Right cardiac atrium (tissue), 5 donors: ENCODE measurements around the gene PTPA. TPM values are rescaled to one million over a fixed set of nuclear protein-coding genes. Genes with fewer than 3 reads are reported as not detected.
A peak's percentile ranks its signal among the peaks of the same experiment; 100 is the strongest.

Experiments used
- ATAC-seq, 2 donors: fragments of 200-7000 bp; cut with Tn5 transposase; one replicate each; pipeline versions ENCODE4 v1.8.0 to v1.9.1; 2020; ENCODE audit warnings: moderate library complexity in 2 of 2, mild to moderate bottlenecking in 1 of 2
- DNase-seq, 3 donors: peaks; one replicate each; pipeline ENCODE4 v3.0.0-alpha.2; 2020
- H3K27ac ChIP-seq: one replicate; pipeline ENCODE4 v1.5.1; 2013; ENCODE audit warnings: mild to moderate bottlenecking, low read length, control low read depth, moderate library complexity
- H3K27me3 ChIP-seq: one replicate; pipeline ENCODE4 v1.6.1; 2013; ENCODE audit not compliant: control insufficient read depth, insufficient read depth
- H3K4me1 ChIP-seq: one replicate; pipeline ENCODE4 v1.6.1; 2013; ENCODE audit warnings: low read length; ENCODE audit not compliant: control insufficient read depth, insufficient read depth
- H3K4me3 ChIP-seq: one replicate; pipeline ENCODE4 v1.5.1; 2013; ENCODE audit warnings: low read length, control low read depth
- H3K9me3 ChIP-seq: one replicate; pipeline ENCODE4 v1.6.1; 2013; ENCODE audit warnings: low read length; ENCODE audit not compliant: control insufficient read depth
- WGBS: extraction: QIAGEN DNeasy Blood & Tissue Kit; methylation state at CpG from one replicate; pipeline ENCODE4 v1.1.7; 2013; 5-methylcytosine and 5-hydroxymethylcytosine counted together
- intact Hi-C, 4 donors: fragments of 100-400 bp; cut with DNase I; formaldehyde crosslinking; loops; one replicate each; pipeline versions ENCODE4 v1.11.0 to v1.14.0; 2022 to 2023
- polyA plus RNA-seq: library from polyadenylated mRNA; stranded (reverse); fragments of 200-250 nt; gene quantifications from one replicate; pipeline ENCODE4 v1.2.3, GENCODE V29; 2013
- total RNA-seq, 4 donors: library from RNA; stranded (reverse); fragmentation: NEBNext Ultra II Directional; extraction: Animal tissue kit (Norgen Biotek cat#: 25700); gene quantifications; one replicate each; pipeline ENCODE4 v1.2.1, GENCODE V29; 2021
- donor health status: healthy with polysubstance abuse.
- donor health status: DM: no; HTN: yes; CAD: no.
- donor health status: DM: no; HTN: no; CAD: no.
- donor health status: DM: no; HTN: yes; CAD: no; lungs with severe emphysema.
- donor health status: DM: yes; HTN: yes; CAD: no.

PTPA gene
- total and polyA plus RNA-seq, 5 donors = 115 to 170 (median 147) TPM

DNA sequence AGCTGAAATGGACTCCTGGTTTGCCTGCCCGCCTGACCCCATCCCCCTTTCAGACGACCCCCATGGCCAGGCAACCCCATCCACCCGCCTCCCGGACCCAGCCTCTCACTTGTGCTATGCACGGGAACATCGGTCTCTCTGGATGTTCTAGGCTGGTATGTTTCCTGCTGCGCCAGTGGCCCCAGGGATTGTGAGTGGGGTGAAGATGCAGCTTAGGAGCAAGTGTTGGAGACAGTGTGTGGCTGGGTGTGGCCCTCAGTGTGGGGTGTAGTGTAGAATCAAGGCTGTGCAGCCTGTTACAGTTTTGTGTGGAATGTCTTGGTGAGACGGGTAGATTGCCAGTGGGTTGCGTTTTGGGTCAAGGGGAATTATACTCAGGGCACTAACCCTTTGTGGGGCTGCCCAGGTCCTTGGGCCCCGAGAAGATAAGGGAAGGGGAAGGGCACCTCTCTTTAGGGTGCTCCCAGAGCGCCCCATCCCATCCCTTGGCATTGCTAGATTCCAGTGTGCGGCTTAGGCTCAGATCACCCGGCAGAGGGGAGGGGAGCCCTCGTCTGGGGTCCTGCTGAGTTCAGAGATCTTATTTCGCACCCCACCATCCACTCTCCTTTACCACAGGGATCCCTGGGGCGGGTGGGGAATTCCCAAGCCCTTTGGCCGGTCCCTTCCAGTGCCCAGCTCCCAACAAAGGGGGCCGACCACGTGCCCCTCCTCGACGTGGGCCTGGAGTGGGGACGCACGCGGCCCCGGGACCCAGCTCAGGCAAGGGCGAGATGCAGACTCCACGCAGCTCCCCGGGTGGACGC is 62.3 kb downstream of the PTPA start:
- Histone ChIP-seq H3K4me3 (peak overlapping the region; percentile 72), H3K27me3 (no peaks in the 10 kb centered on the region), H3K9me3 (no peaks in the 10 kb centered on the region), H3K4me1 (no peaks in the 10 kb centered on the region), H3K27ac (peak overlapping the region; percentile 32)
- intact Hi-C loops = loop anchor here (2.0 to 10.0 kb wide), 6 partner anchors 27 to 441 kb away; no protein-coding TSS in a partner anchor
- DNase-seq (peak in 1 of 3 donors; percentile 56), ATAC-seq (no peak)
- 20% methylated on average over 29 of the region's 29 CpGs for WGBS

DNA sequence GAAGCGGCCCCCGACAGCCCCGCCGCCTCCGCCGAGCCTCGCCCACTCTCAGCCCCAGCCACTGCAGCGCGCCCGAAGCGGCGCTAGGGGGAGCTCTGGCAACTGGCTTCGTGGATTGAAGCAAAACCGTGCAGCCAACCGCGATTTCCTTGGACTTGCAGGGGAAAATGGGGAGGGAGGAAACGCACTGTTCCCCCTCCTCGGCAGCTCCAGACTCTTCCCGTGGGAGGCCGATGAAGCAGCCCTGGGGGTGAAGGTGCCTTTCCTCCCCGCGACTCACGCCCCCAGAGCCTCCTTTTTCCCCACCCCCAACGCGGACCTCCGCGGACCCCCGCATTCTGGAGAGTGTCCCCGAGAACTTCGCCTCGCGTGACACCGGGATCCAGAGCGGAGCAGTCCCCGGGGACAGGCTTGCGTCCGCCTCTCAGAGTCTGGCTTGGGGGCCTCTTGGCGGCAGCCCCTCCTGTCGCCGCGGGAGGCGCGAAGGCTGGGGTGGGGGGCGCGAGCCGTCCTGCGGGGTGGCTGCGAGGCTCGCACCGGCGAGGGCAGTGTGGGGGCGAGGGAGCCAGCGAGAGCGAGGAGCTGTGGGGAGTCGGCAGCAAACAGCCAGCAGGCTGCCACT is 63.0 kb downstream of the PTPA start:
- ATAC-seq (peak; percentile 62 to 66), DNase-seq (peak; percentile 92 to 97 (median 97))
- intact Hi-C loops = loop anchor here (2.0 to 10.0 kb wide), 5 partner anchors 33 to 441 kb away; no protein-coding TSS in a partner anchor
- WGBS = under 1% methylated on average over 55 of the region's 55 CpGs
- H3K4me3 ChIP-seq = peak overlapping the region; percentile 72
- H3K27me3 ChIP-seq = no peaks in the 10 kb centered on the region
- H3K4me1 ChIP-seq = no peaks in the 10 kb centered on the region
- H3K27ac ChIP-seq = peak overlapping the region; percentile 99
- H3K9me3 ChIP-seq = no peaks in the 10 kb centered on the region

DNA sequence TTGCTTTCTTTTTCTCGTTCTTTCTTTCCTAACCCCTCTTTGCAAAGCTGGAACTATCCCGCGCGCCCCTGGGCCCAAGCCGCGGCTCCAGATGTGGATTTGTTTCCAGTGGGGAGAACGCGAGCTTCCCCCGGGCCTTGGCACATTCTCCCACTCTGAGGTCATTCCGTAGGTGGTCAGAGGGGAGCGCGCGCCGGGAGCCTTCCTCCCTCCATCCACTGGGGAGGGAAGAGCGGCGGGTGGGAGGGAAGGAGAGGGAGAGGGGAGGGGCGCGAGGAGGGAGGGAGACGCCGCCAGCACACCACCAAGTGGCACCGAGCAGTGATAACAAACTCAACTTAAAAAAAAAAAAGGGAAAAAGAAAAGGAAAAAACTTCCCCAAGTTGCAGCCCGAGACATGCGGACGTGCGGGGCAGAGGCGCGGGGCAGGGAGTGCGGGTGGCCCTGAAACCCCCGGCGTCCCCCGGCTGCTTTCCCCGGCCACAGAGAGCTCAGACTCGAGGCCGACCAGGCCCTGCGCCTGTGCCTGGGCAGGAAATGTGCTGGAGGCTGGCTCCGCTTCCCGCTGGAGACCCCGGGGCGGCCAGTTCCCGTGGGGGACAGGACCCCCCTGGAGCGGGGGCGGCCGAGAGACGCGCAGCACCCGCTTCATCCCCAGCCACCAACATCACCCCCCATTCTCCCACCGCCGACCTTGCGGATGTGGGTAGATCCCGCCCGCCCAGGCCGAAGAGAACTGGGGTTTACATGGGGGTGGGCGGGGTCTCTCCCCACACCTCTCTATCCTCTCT is 63.7 kb downstream of the PTPA start:
- DNase-seq (peak; percentile 91 to 96 (median 94)), ATAC-seq (peak; percentile 69 to 75)
- 4% methylated on average over 53 of the region's 53 CpGs for WGBS
- Histone ChIP-seq H3K27me3 (no peaks in the 10 kb centered on the region), H3K27ac (peak overlapping the region; percentile 99), H3K9me3 (no peaks in the 10 kb centered on the region), H3K4me1 (no peaks in the 10 kb centered on the region), H3K4me3 (peak overlapping the region; percentile 72)
- intact Hi-C loops = loop anchor here (2.0 to 10.0 kb wide), 7 partner anchors 34 to 440 kb away; no protein-coding TSS in a partner anchor

DNA sequence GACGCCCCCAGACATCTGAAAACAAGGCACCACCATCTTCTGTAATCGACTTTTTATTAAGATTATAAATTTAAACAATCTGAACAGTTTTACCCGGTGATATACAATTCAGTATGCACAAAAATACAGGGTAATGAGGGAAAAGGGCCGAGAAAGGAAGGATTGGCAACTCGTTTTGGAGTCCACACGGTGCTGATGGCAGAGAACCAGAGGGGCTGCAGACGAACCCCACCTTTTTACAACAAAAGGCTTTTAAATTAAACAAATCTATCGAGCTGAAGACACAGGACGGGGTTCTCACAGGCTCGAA is 64.3 kb downstream of the PTPA start:
- Histone ChIP-seq H3K4me3 (peak overlapping the region; percentile 72), H3K4me1 (no peaks in the 10 kb centered on the region), H3K9me3 (no peaks in the 10 kb centered on the region), H3K27ac (peak overlapping the region; percentile 99), H3K27me3 (no peaks in the 10 kb centered on the region)
- ATAC-seq (no peak), DNase-seq (no peak)
- intact Hi-C loops = loop anchor here (2.0 to 10.0 kb wide), 7 partner anchors 35 to 439 kb away; no protein-coding TSS in a partner anchor
- WGBS = 6% methylated on average over 10 of the region's 10 CpGs

DNA sequence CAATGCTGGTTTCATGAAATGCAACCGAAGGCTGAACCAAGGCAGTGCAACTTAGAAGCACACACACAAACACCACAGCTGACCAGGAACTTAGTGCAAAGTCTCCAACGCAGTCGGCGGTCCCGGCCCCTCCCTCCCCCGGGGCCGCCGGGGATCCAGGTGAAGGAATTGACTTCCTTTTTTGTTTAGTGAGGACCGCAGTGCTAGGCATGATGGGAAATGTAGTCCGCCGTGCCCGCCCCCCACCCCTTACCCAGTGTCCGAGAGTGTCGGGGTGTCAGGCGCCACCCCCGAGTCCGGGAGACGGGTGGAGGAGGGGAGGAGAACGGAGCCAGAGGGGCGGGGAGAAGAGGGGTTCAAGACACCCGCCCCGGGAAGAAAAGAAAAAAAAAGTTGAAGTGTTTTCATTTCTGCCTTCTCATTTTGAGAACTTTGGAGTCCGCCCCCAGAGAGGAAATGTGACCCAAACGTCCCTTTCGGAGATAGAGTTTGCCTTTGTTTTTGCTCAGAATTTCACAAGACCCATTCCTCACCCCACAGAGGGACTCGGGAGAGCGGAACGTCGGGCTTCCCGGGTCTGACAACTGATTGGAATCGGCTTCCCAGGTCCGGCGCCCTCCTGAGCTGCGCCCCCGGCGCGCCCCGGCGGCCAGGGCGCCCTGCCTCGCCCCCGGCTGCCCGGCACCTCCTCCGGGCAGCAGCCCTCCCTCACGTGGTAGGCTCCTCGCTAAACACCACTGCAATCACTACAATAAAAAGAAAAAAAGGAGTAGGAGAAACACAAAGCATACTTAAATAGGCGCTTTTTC is 64.8 kb downstream of the PTPA start:
- under 1% methylated on average over 47 of the region's 47 CpGs for WGBS
- no peaks in the 10 kb centered on the region for H3K9me3 ChIP-seq
- H3K4me3 ChIP-seq = peak overlapping the region; percentile 72
- intact Hi-C loops = loop anchor here (2.0 to 10.0 kb wide), 7 partner anchors 35 to 439 kb away; no protein-coding TSS in a partner anchor
- H3K27ac ChIP-seq = peak overlapping the region; percentile 99
- DNase-seq = peak; percentile 84 to 95 (median 95)
- peak; percentile 59 to 64 for ATAC-seq
- no peaks in the 10 kb centered on the region for H3K4me1 ChIP-seq
- H3K27me3 ChIP-seq = no peaks in the 10 kb centered on the region

DNA sequence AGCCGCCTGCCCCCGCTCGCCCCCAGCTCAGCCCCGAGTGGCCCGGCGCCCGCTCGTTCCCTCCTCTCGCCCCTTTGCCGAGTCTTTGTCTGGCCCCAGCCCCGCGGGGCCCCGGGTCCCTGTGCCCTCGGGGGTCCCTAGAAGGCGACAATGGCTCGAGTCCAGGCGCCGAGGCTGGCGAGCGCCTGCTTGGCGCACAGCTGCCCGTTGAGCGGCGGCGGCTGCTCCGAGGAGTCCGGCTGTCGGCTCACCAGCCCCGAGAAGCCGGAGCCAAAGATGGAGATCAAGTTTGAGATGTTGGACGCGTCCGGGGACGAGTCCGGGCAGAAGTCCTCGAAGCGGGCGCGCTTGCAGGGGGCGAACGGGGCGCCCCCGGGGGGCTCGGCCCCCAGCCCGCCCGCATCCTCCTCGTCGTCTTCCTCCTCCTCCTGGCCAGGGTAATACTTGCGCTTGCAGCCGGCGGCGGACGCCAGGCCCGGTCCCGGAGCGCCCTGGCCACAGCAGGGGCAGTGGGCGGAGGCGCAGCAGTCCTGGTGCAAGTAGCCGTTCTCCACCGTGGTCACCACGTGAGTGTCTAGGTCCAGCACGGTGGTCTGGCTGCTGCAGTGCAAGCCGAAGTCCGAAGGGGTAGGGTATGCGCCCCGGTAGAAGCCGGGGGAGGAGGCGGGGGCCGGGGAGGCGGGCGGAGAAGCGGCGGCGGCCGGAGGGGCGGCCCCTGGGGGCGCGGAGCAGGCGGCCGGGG is 65.7 kb downstream of the PTPA start:
- no peaks in the 10 kb centered on the region for H3K9me3 ChIP-seq
- WGBS = under 1% methylated on average over 80 of the region's 80 CpGs
- ATAC-seq = no peak
- peak; percentile 44 to 83 (median 78) for DNase-seq
- no peaks in the 10 kb centered on the region for H3K27me3 ChIP-seq
- no peaks in the 10 kb centered on the region for H3K4me1 ChIP-seq
- peak overlapping the region; percentile 72 for H3K4me3 ChIP-seq
- intact Hi-C loops = loop anchor here (5.0 to 10.0 kb wide), 6 partner anchors 40 to 438 kb away; no protein-coding TSS in a partner anchor
- peak overlapping the region; percentile 90 for H3K27ac ChIP-seq

DNA sequence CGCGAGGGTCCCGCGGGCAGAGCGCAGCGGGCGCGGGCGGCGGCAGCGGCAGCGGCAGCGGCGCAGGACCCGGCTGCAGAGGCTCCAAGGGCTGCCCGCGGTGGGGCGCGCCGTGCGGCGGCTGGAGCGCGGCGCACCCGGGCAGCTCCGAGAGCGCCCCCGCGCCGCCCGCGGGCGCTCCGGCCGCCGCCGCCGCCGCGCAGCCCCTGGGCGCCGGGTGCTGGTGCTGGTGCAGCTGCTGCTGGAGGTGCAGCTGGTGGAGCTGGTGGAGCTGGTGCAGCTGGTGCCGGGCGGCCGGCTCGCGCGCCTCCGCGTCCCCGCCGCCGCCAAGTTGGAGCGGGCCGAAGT is 66.2 kb downstream of the PTPA start:
- Histone ChIP-seq H3K27me3 (no peaks in the 10 kb centered on the region), H3K27ac (peak overlapping the region; percentile 90), H3K9me3 (no peaks in the 10 kb centered on the region), H3K4me1 (no peaks in the 10 kb centered on the region), H3K4me3 (peak overlapping the region; percentile 72)
- ATAC-seq (no peak), DNase-seq (no peak)
- WGBS = under 1% methylated on average over 55 of the region's 56 CpGs
- intact Hi-C loops = loop anchor here (5.0 to 10.0 kb wide), 6 partner anchors 40 to 437 kb away; no protein-coding TSS in a partner anchor

DNA sequence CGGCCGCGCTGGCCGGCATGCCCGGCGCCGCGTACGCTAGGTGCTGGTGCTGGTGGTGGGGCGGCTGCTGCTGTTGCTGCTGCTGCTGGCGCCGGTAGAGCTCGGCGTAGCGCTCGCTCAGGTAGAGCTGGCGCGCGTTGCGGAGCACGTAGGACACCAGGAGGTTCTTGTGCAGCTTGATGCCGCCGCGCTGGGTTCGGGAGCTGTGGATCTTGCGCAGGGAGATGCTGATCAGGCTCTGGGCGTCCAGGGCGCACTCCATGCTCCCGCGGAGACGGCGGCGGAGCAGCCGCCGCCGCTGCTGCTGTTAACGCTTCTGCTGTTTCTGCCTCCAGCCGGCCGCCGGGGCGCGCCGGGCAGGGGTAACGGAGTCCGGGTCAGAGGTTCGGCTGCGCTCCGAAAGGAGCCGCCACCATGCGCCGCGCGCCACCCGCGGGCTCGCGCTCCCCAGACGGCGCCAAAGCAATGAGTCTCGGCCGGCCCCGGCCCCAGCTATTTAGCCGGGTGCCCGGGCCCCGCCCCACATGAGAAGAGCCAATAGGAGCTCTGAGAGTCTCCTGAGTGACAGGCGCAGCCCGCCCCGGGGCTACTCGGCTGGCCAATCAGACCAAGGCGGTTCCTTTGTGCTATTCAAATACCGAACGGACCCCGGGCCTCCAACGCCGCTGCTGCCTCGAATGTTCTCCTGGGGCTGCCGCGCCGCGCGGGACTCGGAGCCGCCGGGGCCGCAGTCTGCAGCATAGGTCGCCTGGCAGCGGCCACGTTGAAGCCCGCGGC is 66.8 kb downstream of the PTPA start, which contains the start of gene IER5L:
Gene IER5L, minus strand, starts transcription at position 471 of the 777 bp plus-strand sequence. Its CDS starts 209 bp downstream, at position 262.
- no peaks in the 10 kb centered on the region for H3K27me3 ChIP-seq
- ATAC-seq (peak; percentile 86 to 88), DNase-seq (peak; percentile 96 to 98 (median 98))
- no peaks in the 10 kb centered on the region for H3K4me1 ChIP-seq
- intact Hi-C loops = loop anchor here (5.0 to 10.0 kb wide), 6 partner anchors 41 to 437 kb away; no protein-coding TSS in a partner anchor
- H3K9me3 ChIP-seq = no peaks in the 10 kb centered on the region
- under 1% methylated on average over 90 of the region's 90 CpGs for WGBS
- peak within 1 kb of the TSS; percentile 90 for H3K27ac ChIP-seq
- peak within 1 kb of the TSS; percentile 72 for H3K4me3 ChIP-seq
